Mammary epithelial cell (primary cell): Measurements from ENCODE around the gene PCDHGC4.

Experiments
- CTCF ChIP-seq, 2 donors: IDR thresholded peaks in 1 of 2; conservative IDR thresholded peaks in 1 of 2; 2 replicates each; pipeline ENCODE4 v1.5.1; 2011 to 2012; ENCODE audit warnings: inconsistent platforms in 2 of 2, low read length in 2 of 2, mild to moderate bottlenecking in 2 of 2, control low read depth in 1 of 2, low read depth in 1 of 2; ENCODE audit not compliant: insufficient read depth in 1 of 2; ENCODE audit errors: extremely low read depth in 1 of 2
- EZH2 ChIP-seq: IDR thresholded peaks from 2 replicates; pipeline ENCODE4 v1.6.1; 2012; ENCODE audit warnings: low read length, inconsistent platforms, borderline replicate concordance

GRCh38 chr5:141532726-141533125 is 47.9 kb downstream of the PCDHGC4 start:
- TF ChIP-seq CTCF (conservative IDR thresholded peaks at IDR 0.05 in 1 of 2, IDR thresholded peaks at IDR 0.05 in 1 of 2; ENCODE audit: extremely low read depth in 1 of 2, insufficient read depth in 1 of 2, low read depth in 1 of 2, low read length in 2 of 2) (no peak), EZH2 (no peak)
